ENCODE measurements around the gene MAN2A1.

The MAN2A1 gene

DNA sequence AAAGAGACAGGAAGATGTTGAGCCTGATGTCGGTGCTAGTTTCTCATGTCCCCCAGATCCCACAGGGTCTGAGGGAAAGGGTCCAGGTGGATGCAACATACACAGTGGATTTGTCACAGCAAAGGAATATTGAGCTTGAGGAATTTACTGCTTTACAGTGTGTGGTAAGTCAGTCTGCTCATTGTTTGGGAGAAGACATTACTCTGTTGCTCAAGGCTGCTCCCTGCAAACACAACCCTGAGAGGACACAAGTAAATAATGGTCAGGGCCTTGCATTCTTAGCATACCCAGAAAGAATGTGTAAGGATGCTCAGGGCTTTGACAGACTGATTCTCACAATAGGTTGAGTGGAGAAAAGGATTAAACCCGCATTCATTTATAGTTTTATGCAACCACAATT is 7.3 kb upstream of the MAN2A1 start:
- no peak for ATAC-seq

- ATAC-seq = no peak
Observed at GRCh38 chr5:109685916-109686315, 3.8 kb upstream of the MAN2A1 start.

DNA sequence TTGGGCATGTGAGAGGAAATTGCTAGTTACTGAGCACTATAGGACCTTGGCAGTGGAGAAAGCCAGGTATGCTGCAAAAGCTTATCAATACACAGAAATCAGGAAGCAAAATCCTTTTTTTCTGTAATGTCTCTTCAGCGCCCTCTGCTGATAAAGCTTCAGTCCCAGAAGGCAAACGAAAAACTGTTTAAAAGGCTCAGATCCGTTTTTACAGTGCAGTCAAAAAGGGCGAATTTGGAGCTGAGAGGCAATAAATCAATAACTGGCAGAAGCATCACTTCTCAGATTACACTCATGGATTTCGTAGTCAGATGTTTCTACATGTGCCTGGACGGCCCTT is 1.1 kb upstream of the MAN2A1 start:
- no peak for ATAC-seq

DNA sequence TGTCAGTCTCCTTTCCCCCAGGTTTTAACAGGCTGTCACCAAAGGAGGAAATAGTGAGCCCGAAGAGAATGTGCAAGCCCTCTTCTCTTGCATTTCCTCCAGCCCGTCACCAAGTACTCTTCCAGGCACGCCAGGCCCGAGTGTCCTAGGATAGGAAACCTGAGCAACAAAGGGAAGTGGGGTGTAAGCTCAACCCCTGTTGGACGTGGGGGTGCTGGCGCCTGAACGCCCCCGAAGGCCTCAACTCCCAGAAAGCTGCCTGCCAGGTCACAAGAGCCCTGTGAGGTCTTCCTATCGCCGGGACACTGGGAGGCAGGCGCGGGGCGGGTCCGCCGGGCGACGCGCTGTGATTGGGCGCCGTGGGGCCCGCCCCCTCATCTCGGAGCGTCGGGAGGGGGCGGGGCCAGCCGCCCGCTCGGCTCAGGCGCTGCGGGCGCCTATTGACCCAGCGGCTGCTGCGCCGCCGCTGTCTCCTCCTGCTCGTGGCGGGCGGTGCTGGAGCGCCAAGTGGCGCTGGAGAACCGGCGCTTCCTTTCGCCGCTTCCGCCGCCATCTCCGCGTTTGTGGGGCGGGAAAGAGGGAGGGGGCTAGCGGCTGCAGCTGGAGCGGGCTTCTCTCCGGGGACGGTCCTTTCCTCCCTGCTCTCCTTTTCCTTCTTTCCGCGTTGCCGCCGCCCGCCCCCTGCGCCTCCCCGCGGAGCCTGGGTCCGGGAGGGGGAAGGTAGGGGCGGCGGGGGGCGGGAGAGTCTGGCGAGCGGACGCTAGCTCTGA is 572 bp upstream of the MAN2A1 start:
- ATAC-seq = peak; percentile 83 to 87

DNA sequence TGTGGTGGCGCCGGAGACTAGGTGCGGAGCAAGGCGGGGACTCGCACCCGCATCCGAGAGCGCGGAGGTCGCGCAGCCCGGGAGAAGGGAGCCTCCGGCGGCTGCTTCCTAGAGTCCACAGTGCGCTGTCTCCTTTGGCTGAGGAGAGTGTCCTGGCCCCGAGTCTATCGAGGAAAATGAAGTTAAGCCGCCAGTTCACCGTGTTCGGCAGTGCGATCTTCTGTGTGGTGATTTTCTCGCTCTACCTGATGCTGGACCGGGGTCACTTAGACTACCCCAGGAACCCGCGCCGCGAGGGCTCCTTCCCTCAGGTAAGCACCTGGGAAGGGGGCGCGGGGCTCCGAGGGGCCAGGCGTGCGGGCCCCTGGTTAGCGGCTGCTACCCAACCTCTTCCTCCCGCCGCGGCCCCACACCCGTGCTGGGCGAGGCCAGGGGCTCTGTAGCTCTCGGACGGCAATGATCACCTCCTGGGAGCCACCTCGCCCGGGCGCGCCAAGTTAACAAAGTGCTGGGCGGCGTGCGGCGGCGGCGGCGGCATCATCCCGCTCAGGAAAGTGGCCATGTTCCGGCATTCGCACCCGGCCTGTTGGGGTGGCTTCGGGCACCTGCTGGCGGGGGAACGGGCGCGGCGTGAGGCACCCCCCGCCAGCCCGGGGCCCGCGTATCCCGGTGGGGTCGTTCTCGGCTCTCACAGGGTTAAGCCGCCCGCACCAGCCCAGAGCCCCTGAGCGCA is 681 bp downstream of the MAN2A1 start:
- peak; percentile 1 to 2 for ATAC-seq

GRCh38 chr5:109690975-109691574 is 1.3 kb downstream of the MAN2A1 start:
- ATAC-seq = no peak

GRCh38 chr5:109691996-109692395 is 2.3 kb downstream of the MAN2A1 start:
- no peak for ATAC-seq

GRCh38 chr5:109692852-109693251 is 3.1 kb downstream of the MAN2A1 start:
- no peak for ATAC-seq

GRCh38 chr5:109693535-109694400 is 4.0 kb downstream of the MAN2A1 start:
- no peak for ATAC-seq

GRCh38 chr5:109694451-109694891 is 4.7 kb downstream of the MAN2A1 start:
- ATAC-seq = no peak

- ATAC-seq = peak in 1 of 2 donors; percentile 19
Observed at GRCh38 chr5:109695005-109695926, 5.5 kb downstream of the MAN2A1 start.

GRCh38 chr5:109697339-109697738 is 7.6 kb downstream of the MAN2A1 start:
- ATAC-seq = no peak

DNA sequence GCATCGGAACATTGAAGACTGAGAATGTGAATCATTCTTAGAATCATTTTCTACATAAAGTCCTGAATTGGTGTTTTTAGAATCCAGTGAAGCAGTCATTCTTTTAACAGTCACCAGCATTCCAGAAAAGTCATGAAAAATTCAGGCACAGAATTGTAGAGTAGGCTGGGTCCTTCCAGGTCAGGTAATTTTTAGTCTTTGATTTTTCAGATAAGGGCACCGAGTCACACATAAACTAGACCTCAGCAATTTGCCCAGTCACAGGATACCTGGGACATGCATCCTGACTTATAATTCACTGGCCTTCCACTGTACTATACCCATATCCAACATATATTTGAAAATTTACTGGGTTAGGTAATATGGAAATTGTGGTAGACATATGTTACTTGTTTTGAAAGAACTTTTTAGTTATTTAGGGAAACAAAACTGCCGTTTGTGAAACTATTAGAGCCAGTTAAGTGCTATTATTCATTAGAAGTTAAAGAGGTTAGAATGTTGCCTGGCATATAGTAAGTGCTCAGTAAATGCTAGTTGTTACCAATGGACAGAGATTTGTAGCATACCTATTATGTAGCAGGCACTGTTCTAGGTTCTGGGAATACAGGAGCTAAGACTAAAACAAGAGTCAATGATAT is 10.9 kb downstream of the MAN2A1 start:
- no peak for ATAC-seq

DNA sequence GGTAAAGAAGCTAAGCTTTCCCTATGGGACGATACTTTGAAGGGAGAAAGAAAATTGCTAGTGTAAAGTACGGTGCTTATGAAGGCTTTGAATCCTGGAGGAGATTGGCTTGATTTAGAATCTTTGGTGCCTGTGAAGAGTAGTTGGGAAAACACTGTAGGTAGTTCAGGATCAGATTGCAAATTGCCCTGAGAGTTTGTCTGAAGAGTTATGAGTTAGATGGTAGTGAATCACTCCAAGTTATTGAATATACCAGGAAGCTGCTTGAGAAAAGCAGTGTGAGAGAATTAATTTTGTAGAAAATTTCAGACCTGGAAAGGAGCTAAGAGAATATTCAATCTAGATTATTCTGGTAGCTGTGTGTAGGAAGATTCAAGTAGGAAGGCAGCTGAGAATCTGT is 11.5 kb downstream of the MAN2A1 start:
- no peak for ATAC-seq

- no peak for ATAC-seq
Observed at GRCh38 chr5:109701792-109702191, 12.1 kb downstream of the MAN2A1 start.

DNA sequence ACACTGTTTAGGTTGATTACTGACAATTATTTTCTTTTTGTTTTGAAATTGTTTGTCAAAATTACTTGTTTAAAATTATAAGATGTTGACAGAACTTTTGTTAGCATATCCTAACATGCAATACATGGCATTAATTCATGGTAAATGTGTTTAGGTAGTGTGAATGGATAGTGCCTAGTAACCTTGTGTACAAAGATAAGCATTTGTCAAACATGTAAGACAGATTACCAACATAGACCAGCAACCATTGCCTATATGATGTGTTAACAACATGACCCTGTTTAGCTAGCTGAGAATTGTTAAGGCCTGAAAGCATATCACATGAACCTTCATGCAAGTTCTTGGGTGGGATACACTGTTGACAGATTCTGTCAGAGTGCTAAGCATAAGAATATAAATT is 13.4 kb downstream of the MAN2A1 start:
- no peak for ATAC-seq

DNA sequence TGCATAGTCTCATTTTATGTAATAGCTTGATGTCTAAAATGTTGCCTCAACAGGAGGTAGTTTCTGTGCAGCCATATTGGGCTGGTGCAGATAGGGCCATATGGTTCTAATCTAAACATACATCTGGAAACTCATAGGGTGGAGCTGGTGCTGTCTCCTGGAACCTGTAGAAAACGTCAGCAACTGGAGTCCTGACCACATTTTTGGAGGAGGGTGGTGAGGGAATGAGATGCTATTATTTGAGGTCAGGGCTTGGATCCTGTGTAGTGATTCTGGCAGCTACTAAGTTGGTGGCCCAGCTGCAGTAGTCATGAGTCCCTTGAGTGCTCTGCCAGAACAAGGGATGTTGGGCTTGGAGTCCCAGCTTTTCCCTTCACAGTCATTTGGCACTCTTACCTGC is 14.1 kb downstream of the MAN2A1 start:
- ATAC-seq = no peak

GRCh38 chr5:109704282-109704952 is 14.7 kb downstream of the MAN2A1 start:
- ATAC-seq = no peak

DNA sequence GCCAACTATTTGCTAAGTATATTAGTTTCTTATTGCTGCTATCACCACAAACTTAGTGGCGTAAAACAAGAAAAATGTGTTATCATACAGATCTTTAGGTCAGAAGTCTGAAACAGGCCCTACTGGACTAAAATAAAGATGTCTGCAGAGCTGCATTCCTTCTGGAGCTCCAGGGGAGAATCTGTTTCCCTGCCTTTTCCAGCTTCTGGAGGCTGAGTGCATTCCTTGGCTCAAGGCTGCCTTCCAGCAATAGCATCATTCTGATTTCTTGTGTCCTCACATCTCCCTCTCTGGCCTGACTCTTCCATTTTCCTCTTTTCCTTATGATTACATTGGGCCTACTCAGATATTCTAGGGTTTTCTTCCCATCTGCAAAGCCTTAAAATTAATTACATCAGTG is 15.9 kb downstream of the MAN2A1 start:
- no peak for ATAC-seq

DNA sequence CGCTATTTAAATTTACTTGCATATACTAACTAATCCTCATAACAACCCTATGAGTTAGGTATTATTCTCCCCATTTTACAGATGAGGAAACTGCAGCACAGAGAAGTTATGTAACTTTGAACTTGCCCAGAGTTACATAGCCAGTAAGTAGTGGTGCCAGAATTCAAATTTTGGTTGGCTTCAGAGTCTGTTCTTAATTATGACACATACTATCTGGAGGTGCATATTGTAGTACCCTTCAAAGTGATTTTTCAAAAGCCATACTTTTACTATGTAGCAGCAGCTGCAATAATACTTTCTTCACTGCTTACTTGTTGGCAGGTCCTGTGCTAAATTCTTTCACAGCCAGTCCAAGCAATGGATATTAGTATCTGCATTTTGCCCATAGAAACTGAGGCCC is 16.4 kb downstream of the MAN2A1 start:
- ATAC-seq = no peak

DNA sequence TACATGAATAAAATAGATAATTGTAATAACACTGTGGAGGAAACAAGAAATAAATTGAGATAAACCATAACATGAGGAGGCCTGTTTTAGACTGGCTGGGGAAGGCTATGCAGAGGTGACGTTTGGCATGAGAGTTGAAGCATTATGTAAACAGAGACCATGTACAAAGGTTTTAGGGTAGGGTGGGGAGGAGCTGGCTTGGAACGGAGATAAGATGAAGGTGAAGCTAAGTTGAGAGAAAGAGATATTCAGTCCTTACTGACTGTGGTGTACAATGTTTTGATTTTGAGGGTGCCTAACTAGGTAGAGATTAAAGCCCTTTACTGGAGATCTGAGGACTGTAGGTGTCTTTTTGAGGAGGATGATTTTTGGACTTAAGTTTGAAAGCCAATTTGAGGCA is 17.8 kb downstream of the MAN2A1 start:
- no peak for ATAC-seq

All from activated CD4-positive, CD25-positive, alpha-beta regulatory T cell treated with anti-CD3 and anti-CD28 coated beads, Interleukin-2, amount 50 U/mL, for 24 hours (primary cell).